ENCODE measurements around the gene CEP70.
"Not testable (repeated sequence)": the region's sequence is repeated elsewhere in the genome, so short reads cannot be mapped to it uniquely, and the experiment has no call there.

The CEP70 gene

GRCh38 chr3:138467931-138468330, 126.1 kb downstream of the CEP70 start:
- DNase-seq = no peak

- DNase-seq = no peak
These were observed 128.1 kb downstream of the CEP70 start for GRCh38 chr3:138465925-138466324.

- no peak for DNase-seq
These were observed 128.6 kb downstream of the CEP70 start for GRCh38 chr3:138465451-138465850.

DNA sequence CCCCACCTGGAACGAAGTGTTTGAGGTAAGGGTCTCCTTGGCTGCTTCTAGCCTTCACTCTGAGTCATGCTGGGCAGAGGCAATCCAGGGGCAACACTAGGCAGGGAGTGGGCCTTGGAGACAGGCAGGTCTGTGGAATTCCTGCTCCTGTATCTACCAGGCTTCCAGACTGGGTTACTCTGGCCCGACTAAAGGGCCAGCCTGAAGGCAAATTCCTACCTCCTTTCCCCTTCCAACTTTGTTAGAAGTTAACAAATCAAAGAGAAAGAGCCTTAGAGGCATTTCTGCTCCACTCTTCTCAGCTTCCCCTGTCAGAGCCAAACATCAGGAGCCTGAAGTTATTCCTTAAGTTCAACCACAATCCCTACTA, 129.6 kb downstream of the CEP70 start:
- DNase-seq = no peak

- DNase-seq = no peak
These were observed 130.2 kb downstream of the CEP70 start for GRCh38 chr3:138463724-138464490.

DNA sequence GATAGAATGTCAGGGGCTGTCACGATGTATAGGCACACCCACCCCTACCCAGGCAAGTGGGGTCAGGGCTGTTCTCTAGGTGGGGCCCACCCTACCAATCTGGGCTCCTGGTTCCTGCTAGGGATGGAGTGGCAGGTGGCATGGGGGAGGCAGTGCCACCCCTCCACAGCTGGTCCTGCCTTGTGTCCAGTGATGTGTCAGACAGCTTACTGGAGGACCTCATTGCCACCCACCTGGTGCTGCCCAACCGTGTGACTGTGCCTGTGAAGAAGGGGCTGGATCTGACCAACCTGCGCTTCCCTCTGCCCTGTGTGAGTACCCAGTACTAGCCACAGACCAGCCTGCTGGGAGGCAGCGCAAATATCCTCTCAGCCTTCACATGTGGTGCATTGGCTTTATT, 132.2 kb downstream of the CEP70 start:
- DNase-seq = no peak

- no peak for DNase-seq
These were observed 132.8 kb downstream of the CEP70 start for GRCh38 chr3:138461246-138461645.

- DNase-seq = no peak
These were observed 133.4 kb downstream of the CEP70 start for GRCh38 chr3:138460536-138461205.

GRCh38 chr3:138459619-138460535, 134.2 kb downstream of the CEP70 start:
- no peak for DNase-seq

GRCh38 chr3:138458774-138459499, 135.1 kb downstream of the CEP70 start:
- DNase-seq = no peak

DNA sequence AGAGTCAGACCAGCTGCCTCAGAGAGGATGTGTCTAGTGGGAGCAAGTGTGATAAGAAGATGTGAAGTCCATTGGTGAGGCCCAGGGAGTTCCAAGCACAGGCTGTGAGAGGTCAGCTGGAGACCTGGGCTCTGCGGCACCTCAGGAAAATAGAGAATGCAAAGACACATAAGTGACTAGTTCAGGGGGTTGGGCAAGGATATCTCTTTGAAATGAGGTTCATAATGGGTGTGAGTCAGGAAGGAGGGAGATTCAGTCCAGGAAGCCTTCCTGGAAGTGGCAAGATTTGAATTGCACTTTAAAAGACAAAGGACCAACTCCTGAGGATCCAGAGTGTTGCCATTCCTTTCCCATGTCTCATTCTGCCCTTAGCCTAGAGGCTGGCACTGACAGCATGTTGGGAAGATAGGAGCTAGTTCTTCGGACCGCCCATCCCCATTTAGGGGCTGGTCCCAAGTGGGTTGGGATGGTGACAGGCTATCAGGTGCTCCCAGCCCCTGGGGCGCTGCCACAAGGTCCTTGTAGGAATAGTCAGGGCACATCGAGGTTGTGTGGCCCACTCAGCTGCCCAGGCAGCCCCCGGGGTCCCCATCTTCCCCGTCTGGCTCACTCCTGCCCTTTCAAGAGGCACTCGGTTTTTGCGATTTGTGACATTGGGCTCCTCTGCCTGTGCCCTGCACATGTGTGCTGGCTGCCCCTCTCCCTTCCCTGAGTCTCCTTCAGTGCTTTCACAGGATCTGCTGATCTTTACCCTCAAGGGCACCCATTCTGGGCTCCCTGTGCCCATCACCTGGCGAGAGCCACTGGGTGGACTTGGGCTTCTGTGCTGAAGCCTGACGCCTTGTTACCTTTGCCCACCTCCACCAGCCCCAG, 136.0 kb downstream of the CEP70 start:
- no peak for DNase-seq

- no peak for DNase-seq
These were observed 136.8 kb downstream of the CEP70 start for GRCh38 chr3:138456961-138457862.

- DNase-seq = no peak
These were observed 138.0 kb downstream of the CEP70 start for GRCh38 chr3:138455801-138456716.

DNA sequence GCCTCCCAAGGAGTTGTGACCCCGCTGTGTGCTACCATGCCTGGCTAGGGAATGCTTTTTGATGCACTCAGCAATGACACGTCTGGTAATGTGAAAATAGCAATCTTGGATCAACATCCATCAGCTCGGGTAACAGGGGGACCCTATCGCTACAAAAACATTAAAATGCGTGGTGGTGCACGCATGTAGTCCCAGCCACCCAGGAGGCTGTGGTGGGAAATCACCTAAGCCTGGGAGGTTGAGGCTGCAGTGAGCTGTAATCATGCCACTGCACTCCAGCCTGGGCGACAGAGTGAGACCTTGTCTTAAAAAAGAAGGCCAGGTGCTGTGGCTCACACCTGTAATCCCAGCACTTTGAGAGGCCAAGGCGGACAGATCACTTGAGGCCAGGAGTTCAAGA, 140.1 kb downstream of the CEP70 start:
- not testable (repeated sequence) for DNase-seq

DNA sequence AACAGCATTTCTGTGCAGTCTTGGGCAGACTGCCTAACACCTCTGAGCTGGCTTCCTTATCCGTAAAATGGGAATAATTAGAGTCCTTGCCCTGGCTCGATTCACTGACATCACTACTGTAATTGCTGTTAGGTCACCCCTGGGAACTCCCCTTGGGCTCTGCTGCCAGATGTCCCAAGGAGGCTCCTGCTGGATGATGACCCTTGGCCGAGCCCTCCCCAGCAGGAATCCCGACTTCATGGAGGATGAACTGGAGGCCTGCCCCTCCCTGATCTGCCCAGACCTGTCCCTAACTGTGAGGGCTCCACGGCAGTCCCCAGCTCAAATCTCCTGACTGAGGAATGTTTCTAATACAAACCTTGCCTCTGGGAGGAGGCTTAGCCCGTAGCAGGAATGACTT, 141.6 kb downstream of the CEP70 start:
- no peak for DNase-seq

GRCh38 chr3:138451595-138452162, 142.4 kb downstream of the CEP70 start:
- no peak for DNase-seq

GRCh38 chr3:138450704-138451424, 143.2 kb downstream of the CEP70 start:
- DNase-seq = no peak

GRCh38 chr3:138450181-138450580, 143.9 kb downstream of the CEP70 start:
- no peak for DNase-seq

DNA sequence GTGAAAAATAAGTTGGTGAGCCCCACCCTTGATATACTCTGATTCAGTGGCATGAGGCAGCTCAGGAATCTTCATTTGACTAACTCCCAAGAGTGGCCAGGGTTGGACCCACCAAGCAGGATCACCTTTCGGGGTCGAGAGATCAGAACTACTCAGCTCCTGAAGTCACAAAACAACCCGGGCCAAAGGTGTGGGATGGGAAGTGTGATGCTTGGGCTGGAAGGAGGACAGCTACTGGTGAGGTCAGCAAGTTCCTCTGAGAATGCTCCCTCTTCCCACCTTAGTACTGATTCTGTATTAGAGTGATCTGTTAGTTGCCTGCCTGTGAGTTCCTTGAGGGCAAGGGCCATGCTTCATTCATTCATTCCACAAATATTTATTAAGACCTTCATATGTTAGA, 144.6 kb downstream of the CEP70 start:
- no peak for DNase-seq

All from NCI-H748 treated with DMSO at 0.1 percent for 48 hours (cell line).